Fibroblast of pulmonary artery (primary cell): ENCODE results near the gene MRGPRG.

Source experiments
- DNase-seq: peaks from one replicate; pipeline ENCODE4 v3.0.0-alpha.2; 2010; ENCODE audit warnings: low read depth
- H3K4me3 ChIP-seq: replicated peaks from 2 replicates; pipeline ENCODE4 v1.5.1; 2011; ENCODE audit warnings: low read depth, mild to moderate bottlenecking, control low read depth, low read length, moderate library complexity
- CTCF ChIP-seq: IDR thresholded peaks from 2 replicates; pipeline ENCODE4 v1.5.1; 2011; ENCODE audit warnings: mild to moderate bottlenecking, control low read depth, low read length, inconsistent platforms; ENCODE audit errors: missing control alignments

Gene MRGPRG

DNA sequence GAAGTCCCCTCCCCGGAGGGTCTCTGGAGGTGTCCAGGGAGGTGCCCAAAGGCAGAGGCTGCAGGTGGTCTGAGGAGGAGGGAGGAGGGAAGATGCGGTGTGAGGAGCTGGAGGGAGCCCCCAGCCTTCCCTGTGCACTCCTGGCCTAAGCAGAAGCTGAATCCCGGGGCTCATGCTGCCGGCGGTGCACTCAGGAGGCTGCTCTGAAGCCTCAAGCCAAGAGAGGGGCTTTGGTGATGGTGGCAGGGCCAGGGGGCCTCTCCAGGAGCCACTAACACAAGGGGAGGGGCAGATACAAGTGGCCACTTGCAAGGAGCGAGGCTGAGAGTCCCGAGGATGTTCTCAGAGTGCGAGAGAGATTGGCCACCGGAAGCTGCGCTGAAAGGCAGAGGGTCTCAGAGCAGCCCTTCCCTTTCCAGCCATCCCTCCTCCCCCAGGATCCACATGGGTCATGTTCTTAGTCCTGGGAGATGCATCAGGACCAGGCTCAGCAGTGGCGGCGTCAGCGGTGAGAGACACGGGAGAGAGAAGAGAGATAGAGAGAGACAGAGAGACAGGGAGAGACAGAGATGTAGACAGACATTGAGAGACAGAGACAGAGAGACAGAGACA, 774 bp upstream of the MRGPRG start:
- H3K4me3 ChIP-seq: no peak overlapping the region
- no peak for TF ChIP-seq CTCF
- DNase-seq: no peak

GRCh38 chr11:3217818-3218482, 663 bp downstream of the MRGPRG start:
- TF ChIP-seq CTCF: no peak
- DNase-seq: no peak
- no peak overlapping the region for H3K4me3 ChIP-seq

DNA sequence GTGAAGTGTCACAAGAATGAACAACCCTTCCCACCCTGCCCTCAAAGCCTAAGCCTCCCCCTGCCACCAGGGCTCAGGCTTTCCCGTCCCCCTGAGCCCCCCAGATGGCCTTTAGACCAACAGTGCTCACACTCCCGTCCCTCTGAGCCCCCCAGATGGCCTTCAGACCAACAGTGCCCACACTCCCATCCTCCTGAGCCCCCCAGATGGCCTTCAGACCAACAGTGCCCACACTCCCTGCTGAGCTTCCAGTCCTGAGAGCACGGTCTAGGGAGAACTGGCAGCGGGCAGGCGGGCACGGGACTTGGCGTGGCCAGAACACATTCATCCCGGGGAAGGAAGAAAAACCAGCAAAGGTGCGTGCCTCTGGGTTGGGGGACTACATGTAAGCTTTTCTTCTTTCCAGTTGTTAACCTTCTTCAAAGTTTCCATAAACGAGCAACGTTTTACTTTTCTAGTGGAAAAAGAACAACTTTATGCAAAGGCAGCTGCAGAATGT, 2.5 kb downstream of the MRGPRG start:
- H3K4me3 ChIP-seq: no peak overlapping the region
- no peak for DNase-seq
- no peak for TF ChIP-seq CTCF

GRCh38 chr11:3215346-3216026, 3.1 kb downstream of the MRGPRG start:
- no peak overlapping the region for H3K4me3 ChIP-seq
- no peak for TF ChIP-seq CTCF
- DNase-seq: no peak

GRCh38 chr11:3214420-3214699, 4.3 kb downstream of the MRGPRG start:
- no peak overlapping the region for H3K4me3 ChIP-seq
- no peak for DNase-seq
- no peak for TF ChIP-seq CTCF

DNA sequence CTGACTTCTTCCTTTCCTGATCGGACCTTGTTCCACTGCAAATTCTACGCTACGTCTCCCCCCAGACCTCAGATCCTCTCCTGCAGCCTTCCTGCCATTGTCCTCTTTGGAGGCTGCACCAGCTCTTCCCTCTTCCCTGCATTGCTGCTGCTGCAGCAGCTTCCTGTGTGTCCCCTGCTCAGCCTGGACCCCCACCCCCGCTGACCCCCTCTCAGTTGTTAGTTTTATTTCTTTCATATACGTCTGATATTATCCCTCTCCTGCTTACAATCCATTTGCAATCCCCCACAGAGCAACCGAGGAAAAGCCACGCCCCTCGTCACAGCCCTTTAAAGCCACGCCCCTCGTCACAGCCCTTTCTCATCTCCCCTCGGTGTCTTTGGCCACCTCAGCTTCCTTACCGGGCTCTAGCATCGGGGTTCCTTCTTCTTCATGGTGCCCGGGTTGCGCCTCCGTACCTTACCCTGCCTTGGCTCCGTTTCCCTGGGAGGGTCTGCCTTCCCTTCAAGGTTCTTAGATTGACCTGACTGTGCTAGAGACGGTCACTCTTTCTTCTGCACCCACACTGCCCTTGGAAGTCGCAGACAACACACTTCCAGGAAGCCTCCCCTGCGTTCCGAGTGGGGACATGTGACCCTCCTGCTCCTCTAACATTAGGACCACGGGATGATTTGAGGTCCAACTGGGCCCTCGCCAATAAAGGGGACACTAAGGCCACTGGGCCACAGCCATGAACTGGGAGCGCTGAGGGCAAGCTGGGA, 4.8 kb downstream of the MRGPRG start:
- no peak for TF ChIP-seq CTCF
- DNase-seq: no peak

More for the DNA sequence above, 4.8 kb downstream of the MRGPRG start:
- H3K4me3 ChIP-seq: no peak overlapping the region
